SK-N-SH (cell line): ENCODE data around the gene SH3RF2. TPM values are rescaled to one million over a fixed set of nuclear protein-coding genes. Genes with fewer than 3 reads are reported as not detected.

Experiments used
- CTCF ChIA-PET: fragments of 300-600, 350-600 bp; formaldehyde crosslinking; extraction: SDS; loops from one replicate; lab custom pipeline; 2021; lab: Yijun Ruan, JAX
- POLR2A ChIA-PET: fragments of 350-600 bp; sonication (Branson Sonifier 250); formaldehyde crosslinking; extraction: SDS; loops from one replicate; lab custom pipeline; 2020; ENCODE audit warnings: antibody characterized with exemption, inconsistent platforms; lab: Yijun Ruan, JAX
- DNase-seq: peaks from one replicate; pipeline ENCODE4 v3.0.0; 2012
- H2AFZ ChIP-seq: fragments of 200-600 bp; sonication (generic); 2 replicates; pipeline ENCODE4 v1.8.1; 2016; ENCODE audit warnings: antibody characterized with exemption, mild to moderate bottlenecking, low read depth
- H3F3A ChIP-seq: fragments of 200-600 bp; sonication (generic); replicated peaks from 2 replicates; pipeline ENCODE3; 2016; ENCODE audit warnings: antibody characterized with exemption, mild to moderate bottlenecking; ENCODE audit not compliant: insufficient read depth
- H3K27ac ChIP-seq, 2 experiments: fragments of 200-500 bp in 1 of 2; fragments of 200-600 bp in 1 of 2; sonication (Bioruptor generic) in 1 of 2; sonication (generic), shearing (Covaris generic) in 1 of 2; 2 replicates each; pipeline versions ENCODE4 v1.5.1 to v1.6.1; 2014 to 2016; ENCODE audit warnings: low read depth in 2 of 2, inconsistent platforms in 1 of 2, low read length in 1 of 2, mild to moderate bottlenecking in 1 of 2, mixed read lengths in 1 of 2
- H3K27me3 ChIP-seq: fragments of 200-600 bp; sonication (generic), shearing (Covaris generic); 2 replicates; pipeline ENCODE4 v1.6.1; 2016; ENCODE audit warnings: mixed run types; ENCODE audit not compliant: insufficient read depth
- H3K36me3 ChIP-seq, 2 experiments: fragments of 200-500 bp in 1 of 2; fragments of 200-600 bp in 1 of 2; sonication (Bioruptor generic) in 1 of 2; sonication (generic) in 1 of 2; replicated peaks in 1 of 2; 2 replicates each; pipeline versions ENCODE3 to v1.5.1; 2014 to 2016; ENCODE audit warnings: low read length in 1 of 2, mild to moderate bottlenecking in 1 of 2; ENCODE audit not compliant: insufficient read depth in 2 of 2, control insufficient read depth in 1 of 2
- H3K4me1 ChIP-seq, 2 experiments: fragments of 200-500 bp in 1 of 2; fragments of 200-600 bp in 1 of 2; sonication (Bioruptor generic) in 1 of 2; sonication (generic), shearing (Covaris generic) in 1 of 2; 2 replicates each; pipeline versions ENCODE4 v1.5.1 to v1.6.1; 2014 to 2016; ENCODE audit warnings: low read depth in 1 of 2, low read length in 1 of 2, mixed run types in 1 of 2; ENCODE audit not compliant: insufficient read depth in 2 of 2, control insufficient read depth in 1 of 2
- H3K4me2 ChIP-seq: fragments of 200-600 bp; sonication (generic), shearing (Covaris generic); 2 replicates; pipeline ENCODE4 v1.6.1; 2017; ENCODE audit warnings: mixed run types
- H3K4me3 ChIP-seq, 2 experiments: fragments of 200-500 bp in 1 of 2; fragments of 200-600 bp in 1 of 2; sonication (Bioruptor generic) in 1 of 2; sonication (generic), shearing (Covaris generic) in 1 of 2; 2 replicates each; pipeline versions ENCODE4 v1.5.1 to v1.8.1; 2014 to 2016; ENCODE audit warnings: low read depth in 2 of 2, inconsistent platforms in 1 of 2, low read length in 1 of 2, mild to moderate bottlenecking in 1 of 2, mixed read lengths in 1 of 2, moderate library complexity in 1 of 2
- H3K79me2 ChIP-seq: fragments of 200-600 bp; sonication (generic); 2 replicates; pipeline ENCODE4 v1.8.1; 2017; ENCODE audit warnings: mild to moderate bottlenecking; ENCODE audit not compliant: insufficient read depth
- H3K9ac ChIP-seq: fragments of 200-600 bp; sonication (generic); 2 replicates; pipeline ENCODE4 v1.6.1; 2017; ENCODE audit warnings: mixed run types
- H3K9me2 ChIP-seq: fragments of 200-600 bp; sonication (generic); 2 replicates; pipeline ENCODE4 v1.6.1; 2017; ENCODE audit warnings: mixed run types
- H3K9me3 ChIP-seq: fragments of 200-600 bp; sonication (generic); 2 replicates; pipeline ENCODE4 v1.6.1; 2017; ENCODE audit warnings: mixed run types, mild to moderate bottlenecking, moderate library complexity
- H4K20me1 ChIP-seq: fragments of 200-600 bp; sonication (generic); 2 replicates; pipeline ENCODE4 v1.6.1; 2017; ENCODE audit warnings: mild to moderate bottlenecking, mixed run types; ENCODE audit not compliant: insufficient read depth
- CHD2 ChIP-seq: fragments of 150-350 bp; IDR thresholded peaks from 2 replicates; pipeline ENCODE4 v1.6.1; 2018; ENCODE audit warnings: low read length; ENCODE audit not compliant: partially characterized antibody
- CTCF ChIP-seq: fragments of 200-600 bp; sonication (generic); IDR thresholded peaks from 2 replicates; pipeline ENCODE4 v1.6.1; 2017; ENCODE audit warnings: antibody characterized with exemption, mild to moderate bottlenecking, moderate library complexity
- ELF1 ChIP-seq: IDR thresholded peaks from 2 replicates; pipeline ENCODE4 v1.4.0; 2012
- FOSL2 ChIP-seq: IDR thresholded peaks from 2 replicates; pipeline ENCODE4 v1.4.0; 2012; ENCODE audit warnings: low read depth, mild to moderate bottlenecking, moderate library complexity, borderline replicate concordance
- FOXJ3 ChIP-seq: sonication (generic); formaldehyde crosslinking; IDR thresholded peaks from 2 replicates; pipeline ENCODE4 v1.5.1; 2020; ENCODE audit warnings: mild to moderate bottlenecking, missing genetic modification reagents
- JUND ChIP-seq: IDR thresholded peaks from 2 replicates; pipeline ENCODE4 v1.4.0; 2012
- MAX ChIP-seq: IDR thresholded peaks from 2 replicates; pipeline ENCODE4 v1.4.0; 2012; ENCODE audit warnings: low read depth
- MEF2A ChIP-seq: IDR thresholded peaks from 2 replicates; pipeline ENCODE4 v1.4.0; 2012; ENCODE audit warnings: low read depth, borderline replicate concordance
- NFIC ChIP-seq: IDR thresholded peaks from 2 replicates; pipeline ENCODE4 v1.4.0; 2012; ENCODE audit warnings: borderline replicate concordance
- NRF1 ChIP-seq: IDR thresholded peaks from 2 replicates; pipeline ENCODE4 v1.6.1; 2012; ENCODE audit warnings: low read depth, mild to moderate bottlenecking, low read length
- PBX3 ChIP-seq: IDR thresholded peaks from 2 replicates; pipeline ENCODE4; 2012
- RAD21 ChIP-seq: IDR thresholded peaks from 2 replicates; pipeline ENCODE4 v1.6.1; 2012; ENCODE audit warnings: mild to moderate bottlenecking, low read length
- REST ChIP-seq: IDR thresholded peaks from 2 replicates; pipeline ENCODE4 v1.6.1; 2012; ENCODE audit warnings: mild to moderate bottlenecking, low read depth, low read length, moderate library complexity
- RXRA ChIP-seq: IDR thresholded peaks from 2 replicates; pipeline ENCODE4 v1.4.0; 2012; ENCODE audit warnings: low read depth, mild to moderate bottlenecking, borderline replicate concordance
- SIN3A ChIP-seq: IDR thresholded peaks from 2 replicates; pipeline ENCODE4 v1.6.1; 2012; ENCODE audit warnings: low read depth, mild to moderate bottlenecking, low read length, moderate library complexity, borderline replicate concordance
- SMC3 ChIP-seq: IDR thresholded peaks from 2 replicates; pipeline ENCODE4 v1.6.1; 2012; ENCODE audit warnings: low read depth, low read length, improper control_type of control experiment
- TEAD4 ChIP-seq: IDR thresholded peaks from 2 replicates; pipeline ENCODE4 v1.4.0; 2012; ENCODE audit warnings: mild to moderate bottlenecking, borderline replicate concordance; ENCODE audit not compliant: insufficient read depth
- USF2 ChIP-seq: fragments of 150-350 bp; IDR thresholded peaks from 2 replicates; pipeline ENCODE4 v1.6.1; 2017; ENCODE audit warnings: antibody characterized with exemption, low read length, low read depth, borderline replicate concordance
- ZBTB33 ChIP-seq: IDR thresholded peaks from 2 replicates; pipeline ENCODE4 v1.4.0; 2012; ENCODE audit warnings: low read depth, borderline replicate concordance
- WGBS: methylation state at CpG from one replicate; pipeline ENCODE4 v1.1.6; 2017; ENCODE audit warnings: low lambda C conversion rate; 5-methylcytosine and 5-hydroxymethylcytosine counted together
- polyA plus RNA-seq, 3 experiments: library from polyadenylated mRNA; depleted of rRNA; stranded (reverse); fragments of >200 nt; gene quantifications; 2 replicates each; pipeline ENCODE4 v1.2.3, GENCODE V29; 2012

Gene SH3RF2
- polyA plus RNA-seq, 1 of the 3 experiments (the other 2 are of a cell fraction): 0.87 TPM

GRCh38 chr5:145958436-145958835 lies 22.1 kb downstream of the SH3RF2 start (continued):
- TF ChIP-seq CTCF (no peak), NRF1 (no peak), MEF2A (no peak), FOSL2 (no peak), ELF1 (no peak), ZBTB33 (no peak), FOXJ3 (CRISPR knock-in tag) (no peak), JUND (no peak), CHD2 (no peak), MAX (no peak)

- ChIA-PET POLR2A (no interaction called here), CTCF (interaction anchor here (0.6 to 1.7 kb wide), 2 partner anchors 10 to 21 kb away, joined by 3 to 4 read pairs; no protein-coding TSS in a partner anchor)
- Histone ChIP-seq H3F3A (no peaks in the 10 kb centered on the region), H2AFZ (peak overlapping the region; percentile 22; the same call in 1 of the 2 replicates), H4K20me1 (no peaks in the 10 kb centered on the region), H3K4me1 (peaks cover 0 to 15% of the 10 kb centered on the region in 2 experiments; a peak in 1 of 4 replicates), H3K27ac (no peak overlapping the region), H3K9me3 (no peaks in the 10 kb centered on the region), H3K4me2 (no peak overlapping the region), H3K9ac (no peak overlapping the region), H3K27me3 (no peaks in the 10 kb centered on the region), H3K4me3 (no peak overlapping the region), H3K36me3 (no peaks in the 10 kb centered on the region), H3K79me2 (no peaks in the 10 kb centered on the region), H3K9me2 (no peaks in the 10 kb centered on the region)
- 83% methylated on average over 1 of the region's 1 CpG for WGBS
- DNase-seq: no peak
- TF ChIP-seq SMC3: no peak
- no peak for TF ChIP-seq RXRA
- no peak for TF ChIP-seq PBX3
- TF ChIP-seq RAD21: no peak
- no peak for TF ChIP-seq NFIC
- no peak for TF ChIP-seq TEAD4
- TF ChIP-seq REST: no peak
- TF ChIP-seq FOXJ3 (CRISPR knock-in tag): no peak
- TF ChIP-seq SIN3A: no peak
- no peak for TF ChIP-seq USF2
These were observed 23.8 kb downstream of the SH3RF2 start for GRCh38 chr5:145960166-145960565.
